ENCODE results near the gene UAP1. TPM values are rescaled to one million over a fixed set of nuclear protein-coding genes. Genes with fewer than 3 reads are reported as not detected.

Gene UAP1
- total and polyA plus RNA-seq, 8 donors, result 16.5 to 184 (median 58.4) TPM

- intact Hi-C loops (cut with DNase I; ENCODE audit: low total_unique reads), result no loop called here
- no peak for DNase-seq
- no peaks in the 10 kb centered on the region for H3K36me3 ChIP-seq
- no peak overlapping the region for H3K4me3 ChIP-seq
- no peaks in the 10 kb centered on the region for H3K27me3 ChIP-seq
- peaks cover 0 to 4% (median 0%) of the 10 kb centered on the region in 4 donors for H3K4me1 ChIP-seq
- TF ChIP-seq EP300 (IDR thresholded peaks at IDR 0.05) (no peak), POLR2AphosphoS5 (IDR thresholded peaks at IDR 0.05) (no peak), CTCF (IDR thresholded peaks at IDR 0.05) (no peak), POLR2A (IDR thresholded peaks at IDR 0.05) (no peak)
- H3K27ac ChIP-seq, result no peak overlapping the region
- WGBS, 5 donors, result 54 to 82% (median 64%) methylated on average over 1 of the region's 1 CpG
- H3K9me3 ChIP-seq, result no peaks in the 10 kb centered on the region
Measured at GRCh38 chr1:162550925-162551324, 10.6 kb upstream of the UAP1 start.

- DNase-seq, result no peak
- peak overlapping the region in 3 of 5 donors; percentile 36 to 63 (median 42) for H3K27ac ChIP-seq
- TF ChIP-seq CTCF (IDR thresholded peaks at IDR 0.05) (no peak), POLR2AphosphoS5 (IDR thresholded peaks at IDR 0.05) (peak in 1 of 3 donors; percentile 5)
- 69 to 91% (median 86%) methylated on average over 7 of the region's 7 CpGs for WGBS, 5 donors
- no peaks in the 10 kb centered on the region for H3K36me3 ChIP-seq
- H3K27me3 ChIP-seq, result no peaks in the 10 kb centered on the region
- peaks cover 0 to 4% (median 0%) of the 10 kb centered on the region in 4 donors for H3K4me1 ChIP-seq
- no peaks in the 10 kb centered on the region for H3K9me3 ChIP-seq
- intact Hi-C loops (cut with DNase I; ENCODE audit: low total_unique reads), result no loop called here
- H3K4me3 ChIP-seq, result no peak overlapping the region
Measured at GRCh38 chr1:162551969-162552683, 9.4 kb upstream of the UAP1 start.

GRCh38 chr1:162552684-162553252 lies 8.8 kb upstream of the UAP1 start:
- intact Hi-C loops (cut with DNase I; ENCODE audit: low total_unique reads), result no loop called here
- H3K4me3 ChIP-seq, result no peak overlapping the region
- no peaks in the 10 kb centered on the region for H3K36me3 ChIP-seq
- H3K27me3 ChIP-seq, result no peaks in the 10 kb centered on the region
- no peaks in the 10 kb centered on the region for H3K9me3 ChIP-seq
- peak overlapping the region in 2 of 5 donors; percentile 42 to 63 for H3K27ac ChIP-seq
- H3K4me1 ChIP-seq, result peaks cover 0 to 5% (median 2%) of the 10 kb centered on the region in 4 donors
- TF ChIP-seq EP300 (IDR thresholded peaks at IDR 0.05) (no peak), POLR2AphosphoS5 (IDR thresholded peaks at IDR 0.05) (no peak), CTCF (IDR thresholded peaks at IDR 0.05) (no peak)
- DNase-seq, result no peak
- 89 to 94% (median 92%) methylated on average over 8 of the region's 8 CpGs for WGBS, 5 donors

GRCh38 chr1:162554258-162554657 lies 7.3 kb upstream of the UAP1 start:
- intact Hi-C loops (cut with DNase I; ENCODE audit: low total_unique reads), result no loop called here
- DNase-seq, result no peak
- 90 to 100% (median 93%) methylated on average over 1 of the region's 1 CpG for WGBS, 5 donors

GRCh38 chr1:162557536-162557935 lies 4.0 kb upstream of the UAP1 start:
- Histone ChIP-seq H3K4me3 (no peak overlapping the region), H3K9me3 (no peaks in the 10 kb centered on the region), H3K27me3 (no peaks in the 10 kb centered on the region), H3K27ac (no peak overlapping the region), H3K36me3 (no peaks in the 10 kb centered on the region), H3K4me1 (peaks cover 9 to 18% (median 18%) of the 10 kb centered on the region in 4 donors)
- intact Hi-C loops (cut with DNase I; ENCODE audit: low total_unique reads), result no loop called here
- 45 to 67% (median 56%) methylated on average over 3 of the region's 3 CpGs for WGBS, 5 donors
- peak in 1 of 2 donors; percentile 63 for DNase-seq
- peak in 1 of 3 donors; percentile 53 for TF ChIP-seq POLR2AphosphoS5 (IDR thresholded peaks at IDR 0.05)
- TF ChIP-seq EP300 (IDR thresholded peaks at IDR 0.05), result no peak

More at GRCh38 chr1:162554258-162554657, 7.3 kb upstream of the UAP1 start:
- no peaks in the 10 kb centered on the region for H3K27me3 ChIP-seq
- H3K4me1 ChIP-seq, result peaks cover 0 to 5% (median 2%) of the 10 kb centered on the region in 4 donors
- no peak for TF ChIP-seq EP300 (IDR thresholded peaks at IDR 0.05)
- H3K27ac ChIP-seq, result no peak overlapping the region
- no peaks in the 10 kb centered on the region for H3K9me3 ChIP-seq
- no peaks in the 10 kb centered on the region for H3K36me3 ChIP-seq
- no peak overlapping the region for H3K4me3 ChIP-seq

Data from stomach (tissue), 9 donors.